Lower leg skin (tissue), 4 donors: ENCODE measurements around the gene TRAF3IP1. TPM values are rescaled to one million over a fixed set of nuclear protein-coding genes. Genes with fewer than 3 reads are reported as not detected.

ENCODE experiments used
- DNase-seq, 2 donors: peaks; one replicate each; pipeline ENCODE4 v3.0.0-alpha.2; 2019; ENCODE audit warnings: low spot score in 2 of 2
- H3K4me3 ChIP-seq: fragments of 200-600 bp; sonication (generic); 2 replicates; pipeline ENCODE4 v1.5.1; 2017; ENCODE audit warnings: mild to moderate bottlenecking, low read depth; ENCODE audit not compliant: poor library complexity, severe bottlenecking
- CTCF ChIP-seq, 3 donors: fragments of 450-650 bp; IDR thresholded peaks; one replicate each; pipeline ENCODE4 v1.5.1; 2016; ENCODE audit warnings: antibody characterized with exemption in 3 of 3, mild to moderate bottlenecking in 3 of 3, moderate library complexity in 2 of 3
- POLR2A ChIP-seq, 2 donors: fragments of 450-650 bp; IDR thresholded peaks; one replicate each; pipeline ENCODE4 v1.6.1; 2016 to 2017; ENCODE audit warnings: antibody characterized with exemption in 2 of 2, mild to moderate bottlenecking in 1 of 2, moderate library complexity in 1 of 2
- WGBS, 2 donors: methylation state at CpG; one replicate each; pipeline ENCODE4 v1.1.5; 2018; 5-methylcytosine and 5-hydroxymethylcytosine counted together
- intact Hi-C: fragments of 100-400 bp; cut with DNase I; formaldehyde crosslinking; loops from one replicate; pipeline ENCODE4 v1.15.0; 2023; ENCODE audit warnings: low total_unique reads
- total RNA-seq, 4 donors: library from RNA; depleted of rRNA; stranded (reverse); fragments of >200 nt; gene quantifications; one replicate each; pipeline ENCODE4 v1.1.0, GENCODE V29; 2016

Gene TRAF3IP1
- total RNA-seq, 4 donors from 2014 or later = 4.3 to 8.7 (median 8.2) TPM

DNA sequence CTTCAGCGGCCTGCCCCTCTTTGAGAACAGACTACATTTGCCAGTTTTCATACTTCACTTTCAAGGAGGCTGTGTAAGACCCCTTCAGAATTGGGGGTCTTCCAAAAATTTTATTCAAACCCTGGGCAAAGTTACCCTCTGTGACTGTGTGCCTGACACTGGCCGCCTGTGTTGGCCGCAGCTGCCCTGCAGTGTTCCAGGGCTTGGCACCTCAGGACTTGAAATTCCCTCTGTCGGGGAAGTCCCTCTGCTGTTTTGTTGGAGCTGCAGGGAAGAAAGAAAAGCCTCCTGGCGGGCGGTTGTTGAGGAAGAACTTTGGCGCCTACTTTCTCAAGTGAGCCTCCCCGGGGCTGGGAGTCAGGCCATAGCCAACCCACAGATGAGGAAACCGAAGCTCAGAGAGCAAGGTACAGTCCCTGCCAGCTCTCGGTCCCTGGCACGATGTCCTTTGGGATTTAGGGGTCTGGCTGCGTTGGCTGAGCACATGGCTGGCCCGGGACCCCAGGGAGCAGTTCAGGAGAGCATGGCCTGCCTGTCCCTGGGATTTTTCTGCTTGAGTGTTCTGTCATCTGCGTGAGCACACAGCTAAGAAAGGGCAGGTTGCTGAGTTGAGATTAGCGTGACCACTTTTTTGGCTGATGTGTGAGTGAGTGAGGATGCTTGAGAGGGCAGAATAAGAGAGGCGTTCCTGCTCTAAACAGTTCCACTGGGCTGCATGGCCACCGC, 88.5 kb downstream of the TRAF3IP1 start:
- no peak for DNase-seq
- no peak overlapping the region for H3K4me3 ChIP-seq
- WGBS, 2 donors = 81 to 87% methylated on average over 15 to 17 of the region's 17 CpGs
- intact Hi-C loops = no loop called here
- TF ChIP-seq CTCF (IDR thresholded peaks at IDR 0.05) (no peak), POLR2A (IDR thresholded peaks at IDR 0.05) (no peak)

DNA sequence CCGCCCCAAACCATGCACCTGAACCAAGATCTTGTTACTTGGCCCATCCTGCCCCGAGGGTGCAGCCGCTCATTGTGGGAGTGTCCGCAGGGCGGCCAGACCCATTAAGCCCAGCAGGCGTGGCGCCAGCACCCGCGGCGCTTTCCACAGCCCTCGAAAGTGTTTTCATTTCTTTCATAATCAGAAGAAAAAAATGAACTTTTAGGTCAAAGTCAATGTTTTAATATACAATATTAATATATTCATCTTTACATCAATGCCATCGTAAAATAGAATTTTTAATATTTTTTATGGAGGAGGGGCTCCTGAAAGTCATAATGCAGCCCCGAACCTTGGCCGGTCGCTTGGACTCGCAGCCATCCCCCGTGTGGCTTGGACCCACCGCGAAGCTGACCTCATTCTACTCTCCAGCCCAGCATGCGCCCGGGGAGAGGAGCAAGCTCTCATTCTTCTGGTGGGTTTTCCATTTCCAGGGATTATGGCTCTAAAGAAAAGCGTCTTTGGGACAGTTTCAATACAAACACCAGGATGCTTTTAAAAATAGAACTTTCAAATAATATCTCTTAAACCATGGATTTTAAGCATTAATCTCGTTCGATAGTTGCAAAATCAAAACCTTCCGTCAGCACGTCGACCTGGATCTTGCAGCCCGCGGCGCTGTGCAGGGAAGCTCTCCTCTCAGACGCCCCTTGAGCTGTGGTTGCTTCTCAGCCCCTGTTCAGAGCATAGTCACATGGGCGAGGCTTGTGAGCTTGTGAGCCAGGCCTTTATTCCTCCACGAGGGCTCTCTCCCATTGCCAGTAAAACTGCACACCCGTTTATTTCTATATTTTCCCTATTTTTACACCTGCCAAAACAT, 89.3 kb downstream of the TRAF3IP1 start:
- TF ChIP-seq POLR2A (IDR thresholded peaks at IDR 0.05) (no peak), CTCF (IDR thresholded peaks at IDR 0.05) (no peak)
- intact Hi-C loops = no loop called here
- no peak overlapping the region for H3K4me3 ChIP-seq
- no peak for DNase-seq
- 91 to 93% methylated on average over 34 of the region's 34 CpGs for WGBS, 2 donors

DNA sequence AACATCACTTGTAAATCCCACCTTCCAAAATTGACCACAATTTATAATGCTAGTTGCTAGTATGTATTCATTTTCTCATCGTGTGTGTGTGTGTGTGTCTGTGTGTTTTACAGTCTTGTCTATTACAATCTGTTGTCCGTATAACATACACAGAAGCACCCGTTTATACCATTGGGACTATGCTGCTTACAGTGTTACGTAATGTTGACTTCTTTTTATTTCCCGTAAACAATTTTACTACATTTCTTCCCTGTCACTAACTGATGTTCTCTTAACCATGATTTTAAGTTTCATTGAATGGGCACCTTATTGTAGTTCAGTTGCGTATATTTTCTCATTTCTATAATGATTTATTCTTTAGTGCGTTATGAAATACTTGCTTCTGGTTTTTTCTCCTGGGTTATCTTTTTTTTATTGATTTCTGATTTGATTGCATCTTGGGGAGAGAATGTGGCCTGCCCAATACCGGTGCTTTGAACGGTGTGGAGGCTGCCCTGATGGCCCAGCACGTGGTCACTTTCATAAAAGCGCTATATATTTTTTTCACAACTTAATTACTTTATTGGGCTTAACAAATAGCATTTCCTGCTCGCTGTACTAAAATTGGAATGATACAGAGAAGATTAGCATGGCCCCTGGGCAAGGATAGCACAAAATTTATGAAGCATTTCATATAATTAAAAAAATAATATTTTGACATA, 91.9 kb downstream of the TRAF3IP1 start:
- no peak overlapping the region for H3K4me3 ChIP-seq
- DNase-seq = no peak
- intact Hi-C loops = no loop called here
- TF ChIP-seq POLR2A (IDR thresholded peaks at IDR 0.05) (no peak), CTCF (IDR thresholded peaks at IDR 0.05) (no peak)
- WGBS, 2 donors = 90% methylated on average over 12 of the region's 12 CpGs

GRCh38 chr2:238413368-238413767, 93.0 kb downstream of the TRAF3IP1 start:
- no peak for DNase-seq
- no peak overlapping the region for H3K4me3 ChIP-seq
- 78 to 79% methylated on average over 2 of the region's 2 CpGs for WGBS, 2 donors
- intact Hi-C loops = no loop called here
- TF ChIP-seq POLR2A (IDR thresholded peaks at IDR 0.05) = no peak
- TF ChIP-seq CTCF (IDR thresholded peaks at IDR 0.05) = no peak

DNA sequence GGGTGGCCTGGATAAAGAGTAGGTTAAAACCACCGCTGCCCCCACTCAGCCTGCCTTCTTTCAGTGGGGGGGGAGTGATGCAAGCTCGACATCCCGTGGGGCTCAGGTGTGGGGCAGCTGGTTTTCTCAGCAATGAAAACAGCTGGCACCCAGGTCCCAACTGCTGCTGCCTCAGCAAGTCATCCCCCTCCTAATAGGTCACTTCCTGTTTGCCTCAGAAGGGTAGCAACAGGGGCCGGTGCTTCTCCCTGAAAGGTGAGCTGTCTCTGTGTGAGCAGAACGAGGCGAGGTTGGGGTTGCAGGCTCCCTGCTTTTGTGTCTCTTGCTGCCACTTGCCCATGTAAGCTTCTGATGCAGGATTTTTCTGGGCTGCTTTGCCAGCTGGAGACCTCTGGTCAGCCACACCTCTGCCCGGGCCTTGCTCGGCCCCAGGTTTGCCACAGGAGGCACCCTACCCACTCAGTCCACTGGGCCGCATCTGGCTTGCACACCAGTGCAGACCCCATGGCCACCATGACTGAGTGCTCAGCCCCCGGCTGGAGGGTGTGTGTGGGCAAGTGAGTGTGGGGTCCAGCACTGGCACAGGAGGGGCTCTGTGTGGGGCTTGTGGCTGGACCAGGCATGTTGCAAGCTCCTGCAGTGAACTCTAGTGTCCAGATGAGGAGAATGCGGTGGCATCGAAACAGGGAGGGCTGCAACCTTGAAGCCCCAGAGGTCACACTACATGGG, 94.9 kb downstream of the TRAF3IP1 start:
- intact Hi-C loops = no loop called here
- TF ChIP-seq CTCF (IDR thresholded peaks at IDR 0.05) = no peak
- TF ChIP-seq POLR2A (IDR thresholded peaks at IDR 0.05) = no peak
- DNase-seq = no peak
- no peak overlapping the region for H3K4me3 ChIP-seq
- 88 to 89% methylated on average over 12 of the region's 12 CpGs for WGBS, 2 donors
